ENCODE measurements around the gene SLCO1B1.
"Not testable (repeated sequence)": the region's sequence is repeated elsewhere in the genome, so short reads cannot be mapped to it uniquely, and the experiment has no call there.

SLCO1B1 gene

GRCh38 chr12:21130998-21131397 is at the start of gene SLCO1B1:
Gene SLCO1B1 (plus strand): TSS chr12:21131194. CDS start chr12:21141575, 10,381 bp downstream.
- DNase-seq: no peak

DNA sequence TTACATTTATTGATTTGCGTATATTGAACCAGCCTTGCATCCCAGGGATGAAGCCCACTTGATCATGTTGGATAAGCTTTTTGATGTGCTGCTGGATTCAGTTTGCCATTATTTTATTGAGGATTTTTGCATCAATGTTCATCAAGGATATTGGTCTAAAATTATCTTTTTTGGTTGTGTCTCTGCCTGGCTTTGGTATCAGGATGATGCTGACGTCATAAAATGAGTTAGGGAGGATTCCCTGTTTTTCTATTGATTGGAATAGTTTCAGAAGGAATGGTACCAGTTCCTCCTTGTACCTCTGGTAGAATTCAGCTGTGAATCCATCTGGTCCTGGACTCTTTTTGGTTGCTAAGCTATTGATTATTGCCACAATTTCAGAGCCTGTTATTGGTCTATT is 46.2 kb upstream of the SLCO1B1 start:
- DNase-seq: not testable (repeated sequence)

DNA sequence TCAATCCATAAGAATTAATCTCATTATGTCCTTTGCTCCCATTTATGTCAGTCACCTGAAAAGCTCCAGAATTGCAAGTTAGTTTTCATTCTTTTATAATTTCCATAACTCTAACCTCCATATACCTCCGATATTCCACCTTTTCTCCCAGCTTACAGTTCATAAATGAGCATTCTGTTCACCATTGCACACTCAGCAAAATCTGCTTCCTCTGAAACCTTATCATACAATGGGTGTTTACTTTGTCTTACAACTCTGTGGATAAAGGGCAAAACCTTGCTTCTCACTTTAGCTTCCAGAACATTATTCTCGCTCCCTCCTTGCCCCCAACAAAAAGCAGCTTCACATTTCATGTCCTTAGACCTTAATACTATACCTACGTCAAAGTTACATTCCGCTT is 19.3 kb upstream of the SLCO1B1 start:
- DNase-seq: no peak

DNA sequence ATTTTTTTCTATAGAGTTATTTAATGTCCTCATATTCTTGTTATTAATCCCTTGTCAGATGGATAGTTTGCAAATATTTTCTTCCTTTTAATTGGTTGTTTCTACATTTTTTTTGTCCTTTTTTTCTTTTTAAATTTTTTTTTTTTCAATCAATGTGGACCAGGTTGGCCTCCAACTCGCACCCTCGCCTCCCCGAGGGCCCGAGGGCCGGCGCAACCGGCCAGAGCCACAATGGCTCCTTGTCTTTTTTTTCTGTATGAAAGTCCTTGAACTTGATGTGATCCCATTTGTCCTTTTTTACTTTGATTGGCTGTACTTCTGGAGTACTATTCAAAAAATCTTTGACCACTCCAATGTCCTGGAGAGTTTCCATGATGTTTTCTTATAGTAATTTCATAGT is 17.7 kb upstream of the SLCO1B1 start:
- no peak for DNase-seq

DNA sequence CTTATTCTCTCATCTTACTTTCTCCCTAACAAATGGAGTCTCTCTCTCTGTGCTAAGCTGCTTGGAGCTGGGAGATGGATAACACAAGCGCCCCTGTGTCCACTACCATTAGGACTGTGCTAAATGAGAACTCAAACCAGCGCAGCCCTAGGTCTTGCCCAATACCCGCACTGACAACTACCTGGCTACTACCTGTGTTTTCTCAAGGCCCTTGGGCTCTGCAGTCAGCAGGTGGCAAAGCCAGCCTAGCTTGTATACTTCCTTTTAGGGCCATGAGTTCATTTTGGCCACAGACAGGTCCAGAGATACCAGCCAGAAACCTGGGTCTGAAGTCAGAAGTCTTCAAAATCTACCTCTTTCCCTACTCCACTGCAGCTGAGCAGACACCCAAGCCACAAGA is 13.0 kb upstream of the SLCO1B1 start:
- DNase-seq: no peak

- no peak for DNase-seq
These were observed 12.2 kb upstream of the SLCO1B1 start for GRCh38 chr12:21118760-21119159.

- no peak for DNase-seq
These were observed 1.6 kb upstream of the SLCO1B1 start for GRCh38 chr12:21129351-21129750.

GRCh38 chr12:21129906-21130305 is 1.1 kb upstream of the SLCO1B1 start:
- no peak for DNase-seq

DNA sequence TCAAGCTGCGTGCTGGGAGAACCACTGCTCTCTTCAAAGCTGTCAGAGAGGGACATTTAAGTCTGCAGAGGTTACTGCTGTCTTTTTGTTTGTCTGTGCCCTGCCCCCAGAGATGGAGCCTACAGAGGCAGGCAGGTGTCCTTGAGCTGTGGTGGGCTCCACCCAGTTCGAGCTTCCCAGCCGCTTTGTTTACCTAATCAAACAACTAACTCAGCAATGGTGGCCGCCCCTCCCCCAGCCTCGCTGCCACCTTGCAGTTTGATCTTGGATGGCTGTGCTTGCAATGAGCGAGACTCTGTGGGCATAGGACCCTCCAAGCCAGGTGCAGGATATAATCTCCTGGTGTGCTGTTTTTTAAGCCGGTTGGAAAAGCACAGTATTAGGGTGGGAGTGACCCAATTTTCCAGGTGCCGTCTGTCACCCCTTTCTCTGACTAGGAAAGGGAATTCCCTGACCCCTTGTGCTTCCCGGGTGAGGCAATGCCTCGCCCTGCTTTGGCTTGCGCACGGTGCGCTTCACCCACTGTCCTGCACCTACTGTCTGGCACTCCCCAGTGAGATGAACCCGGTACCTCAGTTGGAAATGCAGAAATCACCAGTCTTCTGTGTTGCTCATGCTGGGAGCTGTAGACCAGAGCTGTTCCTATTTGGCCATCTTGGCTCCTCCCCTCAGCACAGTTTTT is 6.5 kb downstream of the SLCO1B1 start:
- DNase-seq: not testable (repeated sequence)

- no peak for DNase-seq
These were observed 7.0 kb downstream of the SLCO1B1 start for GRCh38 chr12:21138016-21138415.

DNA sequence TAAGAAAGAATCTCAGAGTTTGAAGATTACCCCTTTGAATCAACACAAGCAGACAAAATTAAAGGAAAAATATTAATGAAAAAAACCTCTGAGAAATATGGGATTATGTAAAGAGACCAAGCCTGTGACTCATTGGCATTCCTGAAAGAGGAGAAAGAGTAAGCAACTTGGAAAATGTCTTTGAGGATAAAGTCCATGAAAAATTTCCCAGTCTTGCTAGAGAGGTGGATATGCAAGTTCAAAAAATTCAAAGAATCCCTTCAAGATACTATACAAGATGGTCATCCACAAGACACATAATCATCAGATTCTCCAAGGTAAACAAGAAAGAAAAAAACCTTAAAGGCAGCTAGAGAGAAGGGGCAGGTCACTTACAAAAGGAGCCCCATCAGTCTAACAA is 13.3 kb downstream of the SLCO1B1 start:
- no peak for DNase-seq

GRCh38 chr12:21149861-21150260 is 18.9 kb downstream of the SLCO1B1 start:
- not testable (repeated sequence) for DNase-seq

- DNase-seq: no peak
These were observed 20.2 kb downstream of the SLCO1B1 start for GRCh38 chr12:21151184-21151583.

DNA sequence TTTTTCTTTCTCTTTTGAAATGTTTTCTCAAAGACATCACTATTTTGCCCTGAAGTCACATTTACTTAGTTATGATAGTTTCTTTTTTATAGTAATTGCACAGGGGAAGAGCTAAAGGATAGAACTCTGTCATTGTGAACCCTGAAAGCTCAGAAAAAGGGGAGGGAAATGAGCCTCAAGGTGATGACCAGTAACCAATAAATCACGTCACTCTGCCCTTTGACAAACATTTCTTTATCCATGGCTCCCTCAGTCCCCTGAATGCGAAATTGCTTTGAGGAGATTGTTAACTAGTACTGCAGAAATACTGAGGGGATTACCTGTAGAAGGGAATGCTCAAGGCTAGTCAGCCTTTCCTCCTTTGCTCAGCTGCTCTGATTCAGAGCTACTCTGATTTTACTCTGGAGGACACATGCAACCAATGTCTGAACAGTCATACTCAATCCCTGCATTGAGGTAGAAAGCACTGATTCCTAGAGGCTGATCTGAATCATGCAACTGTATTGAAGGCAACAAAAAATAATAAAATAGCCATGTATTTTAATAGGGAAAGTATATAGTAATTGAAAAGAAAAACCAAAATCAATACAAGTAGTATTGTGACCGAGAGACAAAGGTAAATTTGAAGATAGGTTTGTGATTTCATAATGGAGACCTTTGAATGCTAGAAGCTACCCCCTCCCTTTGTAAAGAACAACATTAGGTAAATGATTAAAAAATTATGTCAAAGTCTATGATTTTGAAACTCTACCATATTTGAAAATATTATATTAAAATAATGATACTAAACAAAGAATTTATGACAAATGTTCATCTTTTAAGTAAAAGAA is 24.7 kb downstream of the SLCO1B1 start:
- DNase-seq: no peak

DNA sequence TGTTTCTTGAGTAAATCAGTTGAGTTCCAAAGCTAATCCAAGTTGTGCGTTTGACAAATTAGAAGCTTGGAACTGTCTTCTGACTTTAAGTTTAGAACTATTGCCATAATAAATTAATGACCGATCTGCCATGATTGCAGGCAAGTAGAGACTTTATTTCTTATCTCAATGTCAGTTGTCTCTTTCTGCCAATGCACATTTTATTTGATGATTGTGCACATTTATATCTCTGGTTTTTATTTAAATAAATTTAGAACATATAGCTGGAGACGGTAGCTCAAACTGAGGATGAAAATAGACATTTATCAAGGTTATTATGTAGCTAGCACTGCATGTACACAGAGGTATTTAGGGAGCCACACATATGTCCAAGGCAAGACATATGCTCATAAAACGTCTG is 34.1 kb downstream of the SLCO1B1 start:
- no peak for DNase-seq

GRCh38 chr12:21169878-21170472 is 39.0 kb downstream of the SLCO1B1 start:
- DNase-seq: peak; percentile 1

GRCh38 chr12:21172079-21172478 is 41.1 kb downstream of the SLCO1B1 start:
- DNase-seq: no peak

DNA sequence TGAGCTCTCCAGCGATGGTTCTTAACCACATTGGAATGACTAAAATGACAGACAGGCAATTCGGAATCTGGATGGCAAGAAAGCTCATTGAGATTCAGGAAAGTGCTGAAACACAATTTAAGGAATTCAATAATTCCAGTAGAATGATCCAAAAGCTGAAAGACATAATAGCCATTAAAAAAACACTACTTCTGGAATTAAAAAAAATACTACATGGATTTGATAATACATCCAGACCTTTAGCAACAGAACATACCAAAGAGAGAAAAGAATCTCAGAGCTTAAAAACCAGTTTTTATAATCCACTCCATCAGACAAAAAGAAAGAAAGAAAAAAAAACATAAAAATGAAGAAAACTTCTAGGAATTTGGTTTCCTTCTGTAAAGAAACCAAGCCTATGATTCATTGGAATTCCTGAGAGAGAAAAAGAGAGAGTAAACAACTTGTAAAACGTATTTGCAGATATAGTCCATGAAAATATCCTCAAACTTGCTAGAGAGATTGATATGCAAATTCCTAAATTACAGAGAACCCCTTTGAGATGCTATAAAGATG is 52.8 kb downstream of the SLCO1B1 start:
- DNase-seq: no peak

GRCh38 chr12:21190016-21190415 is 59.0 kb downstream of the SLCO1B1 start:
- no peak for DNase-seq

DNA sequence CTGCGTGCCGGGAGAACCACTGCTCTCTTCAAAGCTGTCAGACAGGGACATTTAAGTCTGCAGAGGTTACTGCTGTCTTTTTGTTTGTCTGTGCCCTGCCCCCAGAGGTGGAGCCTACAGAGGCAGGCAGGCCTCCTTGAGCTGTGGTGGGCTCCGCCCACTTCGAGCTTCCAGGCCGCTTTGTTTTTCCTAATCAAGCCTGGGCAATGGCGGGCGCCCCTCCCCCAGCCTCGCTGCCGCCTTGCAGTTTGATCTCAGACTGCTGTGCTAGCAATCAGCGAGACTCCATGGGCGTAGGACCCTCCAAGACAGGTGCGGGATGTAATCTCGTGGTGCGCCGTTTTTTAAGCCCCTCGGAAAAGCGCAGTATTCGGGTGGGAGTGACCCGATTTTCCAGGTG is 83.4 kb downstream of the SLCO1B1 start:
- not testable (repeated sequence) for DNase-seq

GRCh38 chr12:21219206-21219605 is 88.2 kb downstream of the SLCO1B1 start:
- no peak for DNase-seq

DNA sequence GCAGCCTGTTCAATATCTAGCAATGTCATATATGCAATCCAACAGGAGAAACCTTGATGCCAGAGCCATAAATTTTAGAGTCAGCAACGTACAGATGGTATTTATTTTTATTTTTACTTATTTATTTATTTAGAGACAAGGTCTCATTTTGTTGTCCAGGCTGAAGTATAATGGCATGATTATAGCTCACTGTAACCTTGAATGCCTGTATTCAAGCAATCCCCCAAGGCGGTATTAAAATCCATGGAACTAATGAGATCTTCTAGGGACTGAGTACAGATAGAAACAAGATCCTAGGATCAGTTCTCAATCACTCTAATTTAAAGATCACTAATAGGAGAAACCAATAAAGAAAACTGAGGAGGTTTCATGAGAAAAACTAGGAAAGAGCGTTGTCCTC is 89.3 kb downstream of the SLCO1B1 start:
- DNase-seq: no peak

DNA sequence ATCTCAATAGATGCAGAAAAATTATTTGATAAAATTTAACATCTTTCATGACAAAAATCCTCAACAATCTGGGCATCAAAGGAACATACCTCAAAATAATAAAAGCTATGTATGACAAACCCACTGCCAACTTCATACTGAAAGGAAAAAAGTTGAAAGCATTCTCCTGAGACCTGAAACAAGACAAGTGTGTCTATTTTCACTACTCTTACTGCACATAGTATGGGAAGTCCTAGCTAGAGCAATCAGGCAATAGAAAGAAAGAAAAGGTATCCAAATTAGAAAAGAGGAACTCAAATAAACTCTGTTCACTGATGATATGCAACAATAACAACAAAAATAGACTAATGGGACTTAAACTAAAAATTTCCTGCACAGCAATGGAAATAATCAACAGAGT is 90.1 kb downstream of the SLCO1B1 start:
- no peak for DNase-seq

GRCh38 chr12:21221778-21222177 is 90.8 kb downstream of the SLCO1B1 start:
- no peak for DNase-seq

Measured in NCI-H2107 (cell line).